ENCODE results near the gene POTEH.
"Not testable (repeated sequence)": the region's sequence is repeated elsewhere in the genome, so short reads cannot be mapped to it uniquely, and the experiment has no call there.

GRCh38 chr22:15687676-15688075 is 2.1 kb upstream of the POTEH start:
- not testable (repeated sequence) for TF ChIP-seq CTCF (IDR thresholded peaks at IDR 0.05; ENCODE audit: extremely low read depth in 1 of 2, insufficient read depth in 1 of 2, low read depth in 1 of 2, low read length in 2 of 2); POLR2A (IDR thresholded peaks at IDR 0.05; ENCODE audit: low read depth, low read length); MYC (IDR thresholded peaks at IDR 0.05; ENCODE audit: low read depth, low read length); POLR2AphosphoS5 (IDR thresholded peaks at IDR 0.05; ENCODE audit: insufficient read depth, low read depth, low read length); EZH2 (IDR thresholded peaks at IDR 0.05; ENCODE audit: borderline replicate concordance, low read depth, low read length, severe bottlenecking); JUN (IDR thresholded peaks at IDR 0.05; ENCODE audit: borderline replicate concordance, insufficient read depth, insufficient read length, low read depth)
- TF ChIP-seq, protein P1, sequence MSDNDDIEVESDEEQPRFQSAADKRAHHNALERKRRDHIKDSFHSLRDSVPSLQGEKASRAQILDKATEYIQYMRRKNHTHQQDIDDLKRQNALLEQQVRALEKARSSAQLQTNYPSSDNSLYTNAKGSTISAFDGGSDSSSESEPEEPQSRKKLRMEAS (IDR thresholded peaks at IDR 0.05; ENCODE audit: insufficient read depth, insufficient read length), result not testable (repeated sequence)

Data from endothelial cell of umbilical vein (primary cell).